SJSA1 (cell line): ENCODE results near the gene OGA. TPM values are rescaled to one million over a fixed set of nuclear protein-coding genes. Genes with fewer than 3 reads are reported as not detected.

ENCODE experiments used
- DNase-seq, 2 experiments: peaks; one replicate each; pipeline ENCODE4 v3.0.0-alpha.2; 2015 to 2020; ENCODE audit warnings: low spot score in 2 of 2, low read depth in 1 of 2
- H3K27ac ChIP-seq: fragments of 250-450 bp; sonication (Bioruptor Pico); 2 replicates; pipeline ENCODE4 v1.5.1; 2020; ENCODE audit warnings: mild to moderate bottlenecking, moderate library complexity
- H3K27me3 ChIP-seq: fragments of 250-450 bp; sonication (Bioruptor Pico); replicated peaks from 2 replicates; pipeline ENCODE4 v1.5.1; 2020; ENCODE audit warnings: mild to moderate bottlenecking, moderate library complexity
- H3K36me3 ChIP-seq: fragments of 250-450 bp; sonication (Bioruptor Pico); 2 replicates; pipeline ENCODE4 v1.5.1; 2020; ENCODE audit warnings: mild to moderate bottlenecking
- H3K4me1 ChIP-seq: fragments of 250-450 bp; sonication (Bioruptor Pico); replicated peaks from 2 replicates; pipeline ENCODE4 v1.6.1; 2021; ENCODE audit warnings: mild to moderate bottlenecking
- H3K4me3 ChIP-seq: fragments of 250-450 bp; sonication (Bioruptor Pico); 2 replicates; pipeline ENCODE4 v1.5.1; 2020; ENCODE audit warnings: mild to moderate bottlenecking
- H3K9me3 ChIP-seq: fragments of 250-450 bp; sonication (Bioruptor Pico); replicated peaks from 2 replicates; pipeline ENCODE4 v1.5.1; 2020; ENCODE audit warnings: mild to moderate bottlenecking
- total RNA-seq: library from RNA; depleted of rRNA; stranded (reverse); fragments of >200 nt; shearing (Covaris generic); gene quantifications from 2 replicates; pipeline ENCODE4 v1.2.3, GENCODE V29; 2014

Gene OGA
- total RNA-seq, 1 experiment from 2014 or later = 65.6 TPM

- Histone ChIP-seq H3K36me3 (no peaks in the 10 kb centered on the region), H3K27me3 (no peaks in the 10 kb centered on the region), H3K4me3 (no peak overlapping the region), H3K27ac (no peak overlapping the region), H3K4me1 (peaks cover 18% of the 10 kb centered on the region), H3K9me3 (no peaks in the 10 kb centered on the region)
- no peak for DNase-seq
Observed at GRCh38 chr10:101829561-101830315, 11.5 kb upstream of the OGA start.

- Histone ChIP-seq H3K9me3 (no peaks in the 10 kb centered on the region), H3K4me3 (no peak overlapping the region), H3K36me3 (no peaks in the 10 kb centered on the region), H3K27ac (no peak overlapping the region), H3K27me3 (no peaks in the 10 kb centered on the region), H3K4me1 (peaks cover 18% of the 10 kb centered on the region)
- DNase-seq = no peak
Observed at GRCh38 chr10:101828766-101829551, 10.7 kb upstream of the OGA start.

- Histone ChIP-seq H3K4me3 (no peak overlapping the region), H3K9me3 (no peaks in the 10 kb centered on the region), H3K27ac (no peak overlapping the region), H3K27me3 (no peaks in the 10 kb centered on the region), H3K36me3 (no peaks in the 10 kb centered on the region), H3K4me1 (peaks cover 18% of the 10 kb centered on the region)
- no peak for DNase-seq
Observed at GRCh38 chr10:101827919-101828600, 9.8 kb upstream of the OGA start.

- no peaks in the 10 kb centered on the region for H3K36me3 ChIP-seq
- H3K9me3 ChIP-seq = no peaks in the 10 kb centered on the region
- no peak for DNase-seq
- no peak overlapping the region for H3K27ac ChIP-seq
- H3K4me3 ChIP-seq = no peak overlapping the region
- no peaks in the 10 kb centered on the region for H3K27me3 ChIP-seq
- peaks cover 18% of the 10 kb centered on the region for H3K4me1 ChIP-seq
Observed at GRCh38 chr10:101826852-101827434, 8.7 kb upstream of the OGA start.

GRCh38 chr10:101824736-101825135, 6.5 kb upstream of the OGA start:
- Histone ChIP-seq H3K9me3 (no peaks in the 10 kb centered on the region), H3K27me3 (no peaks in the 10 kb centered on the region), H3K4me1 (no peaks in the 10 kb centered on the region), H3K27ac (no peak overlapping the region), H3K36me3 (no peaks in the 10 kb centered on the region), H3K4me3 (no peak overlapping the region)
- DNase-seq = no peak

- H3K36me3 ChIP-seq = peaks cover 10% of the 10 kb centered on the region; the same call in 1 of the 2 replicates
- no peak for DNase-seq
- H3K27ac ChIP-seq = peak overlapping the region; percentile 4; the same call in 1 of the 2 replicates
- H3K4me3 ChIP-seq = peak overlapping the region; percentile 65
- no peaks in the 10 kb centered on the region for H3K27me3 ChIP-seq
- H3K4me1 ChIP-seq = peaks cover 26% of the 10 kb centered on the region
- H3K9me3 ChIP-seq = no peaks in the 10 kb centered on the region
Observed at GRCh38 chr10:101818872-101819633, 809 bp upstream of the OGA start.

GRCh38 chr10:101817337-101818118, 716 bp downstream of the OGA start:
- no peaks in the 10 kb centered on the region for H3K27me3 ChIP-seq
- peak; percentile 84 to 93 for DNase-seq
- peaks cover 18% of the 10 kb centered on the region for H3K36me3 ChIP-seq
- peak overlapping the region; percentile 65 for H3K4me3 ChIP-seq
- H3K27ac ChIP-seq = peak overlapping the region; percentile 81
- H3K9me3 ChIP-seq = no peaks in the 10 kb centered on the region
- peaks cover 28% of the 10 kb centered on the region for H3K4me1 ChIP-seq

DNA sequence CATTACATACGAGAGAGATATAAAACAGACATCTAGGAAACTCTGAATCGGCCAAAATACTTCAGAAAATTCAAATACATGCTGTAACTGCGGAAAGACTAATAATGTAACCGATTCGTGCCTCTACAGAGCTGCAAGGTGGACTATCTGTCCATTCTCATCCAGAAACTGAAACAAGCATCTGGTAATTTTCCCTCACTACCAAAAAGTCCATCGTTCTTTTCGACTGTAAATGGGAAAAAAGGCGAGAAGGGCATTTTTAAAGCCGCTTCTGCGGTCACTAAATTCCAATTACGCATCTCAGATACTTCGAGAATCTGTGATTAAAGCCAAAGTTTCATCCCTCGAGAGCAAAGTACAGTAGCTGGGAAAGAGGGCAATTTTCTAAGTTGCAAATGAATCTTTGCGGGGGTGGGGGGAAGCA, 1.3 kb downstream of the OGA start:
- Histone ChIP-seq H3K9me3 (no peaks in the 10 kb centered on the region), H3K36me3 (peaks cover 24% of the 10 kb centered on the region), H3K4me3 (peak overlapping the region; percentile 65), H3K27me3 (no peaks in the 10 kb centered on the region), H3K4me1 (peaks cover 28% of the 10 kb centered on the region), H3K27ac (peak overlapping the region; percentile 81; the same call in 1 of the 2 replicates)
- DNase-seq = no peak

- Histone ChIP-seq H3K27me3 (no peaks in the 10 kb centered on the region), H3K9me3 (no peaks in the 10 kb centered on the region), H3K27ac (no peak overlapping the region), H3K36me3 (peaks cover 28% of the 10 kb centered on the region), H3K4me3 (peak overlapping the region; percentile 65), H3K4me1 (peaks cover 28% of the 10 kb centered on the region)
- DNase-seq = no peak
Observed at GRCh38 chr10:101816376-101816775, 1.9 kb downstream of the OGA start.

DNA sequence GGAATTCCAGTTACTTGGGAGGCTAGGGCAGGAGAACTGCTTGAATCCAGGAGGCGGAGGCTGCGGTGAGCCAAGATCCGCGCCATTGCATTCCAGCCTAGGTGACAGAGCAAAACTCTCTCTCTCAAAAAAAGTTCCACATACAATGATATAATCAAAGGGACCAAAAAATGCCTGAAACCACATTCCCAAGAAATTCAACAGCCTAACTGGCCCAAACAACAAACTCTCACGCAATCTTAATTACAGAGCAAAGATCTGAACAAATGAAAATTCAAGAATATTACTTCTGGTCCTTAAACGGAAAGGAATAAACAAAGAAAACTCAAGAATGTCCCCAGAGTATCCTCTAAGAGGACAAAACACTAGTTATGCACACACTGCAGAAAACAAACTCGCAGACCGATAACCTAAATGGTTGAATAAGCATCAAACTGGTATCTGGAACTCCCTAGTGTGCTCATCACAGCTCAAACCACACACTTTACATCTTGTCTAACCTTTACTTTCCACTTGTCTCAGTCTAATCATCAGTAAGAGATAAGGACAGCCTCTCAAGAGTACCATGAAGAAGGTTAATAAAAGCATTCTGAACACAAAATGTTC, 3.7 kb downstream of the OGA start:
- peak overlapping the region; percentile 46 for H3K27ac ChIP-seq
- no peaks in the 10 kb centered on the region for H3K27me3 ChIP-seq
- DNase-seq = peak in 1 of 2 experiments; percentile 54
- no peaks in the 10 kb centered on the region for H3K9me3 ChIP-seq
- H3K4me3 ChIP-seq = no peak overlapping the region
- peaks cover 28% of the 10 kb centered on the region for H3K4me1 ChIP-seq
- peaks cover 46% of the 10 kb centered on the region for H3K36me3 ChIP-seq

- Histone ChIP-seq H3K36me3 (peaks cover 59% of the 10 kb centered on the region), H3K27me3 (no peaks in the 10 kb centered on the region), H3K4me3 (no peak overlapping the region), H3K9me3 (no peaks in the 10 kb centered on the region), H3K4me1 (peaks cover 20% of the 10 kb centered on the region), H3K27ac (no peak overlapping the region)
- no peak for DNase-seq
Observed at GRCh38 chr10:101812606-101813005, 5.6 kb downstream of the OGA start.

DNA sequence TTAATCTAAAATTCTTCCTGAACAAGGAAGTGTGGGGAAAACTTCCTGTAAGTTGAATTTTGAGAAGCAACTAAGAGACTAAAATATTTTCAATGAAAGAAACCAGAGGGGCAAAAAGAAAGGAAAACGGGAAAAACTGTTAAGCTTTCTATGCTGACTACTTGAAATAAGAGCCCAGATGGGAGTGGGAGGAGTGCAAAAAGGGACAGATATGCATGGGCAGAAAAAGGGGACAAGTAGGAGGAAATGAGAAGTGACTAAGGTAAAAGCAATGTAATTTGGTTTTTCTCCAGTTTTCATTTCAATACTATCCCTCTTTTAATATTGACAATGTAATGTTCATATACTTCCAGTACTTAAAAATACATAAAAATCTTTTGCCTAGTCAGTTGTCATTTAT, 11.1 kb downstream of the OGA start:
- Histone ChIP-seq H3K9me3 (no peaks in the 10 kb centered on the region), H3K4me3 (no peak overlapping the region), H3K27me3 (no peaks in the 10 kb centered on the region), H3K27ac (no peak overlapping the region), H3K36me3 (peaks cover 94% of the 10 kb centered on the region), H3K4me1 (no peaks in the 10 kb centered on the region)
- no peak for DNase-seq
